GM23248 (cell line): ENCODE data around the gene HOXC9. TPM values are rescaled to one million over a fixed set of nuclear protein-coding genes. Genes with fewer than 3 reads are reported as not detected.

ENCODE experiments used
- DNase-seq: peaks from one replicate; pipeline ENCODE4 v3.0.0-alpha.2; 2015
- H2AFZ ChIP-seq: fragments of 200-600 bp; sonication (generic); 2 replicates; pipeline ENCODE4 v1.6.1; 2016; ENCODE audit warnings: antibody characterized with exemption
- H3F3A ChIP-seq: fragments of 200-600 bp; sonication (generic); 2 replicates; pipeline ENCODE4 v1.6.1; 2016; ENCODE audit warnings: mild to moderate bottlenecking, antibody characterized with exemption, mixed run types; ENCODE audit not compliant: insufficient read depth
- H3K27ac ChIP-seq: fragments of 200-600 bp; sonication (generic); 2 replicates; pipeline ENCODE4 v1.5.1; 2016; ENCODE audit warnings: mild to moderate bottlenecking
- H3K27me3 ChIP-seq: fragments of 200-600 bp; sonication (generic); replicated peaks from 2 replicates; pipeline ENCODE4 v1.6.1; 2016; ENCODE audit warnings: mild to moderate bottlenecking; ENCODE audit not compliant: insufficient read depth
- H3K36me3 ChIP-seq: fragments of 200-600 bp; sonication (generic); 2 replicates; pipeline ENCODE4 v1.6.1; 2016; ENCODE audit warnings: low read depth, mild to moderate bottlenecking
- H3K4me1 ChIP-seq: fragments of 200-600 bp; sonication (generic); 2 replicates; pipeline ENCODE4 v1.6.1; 2016; ENCODE audit warnings: mild to moderate bottlenecking; ENCODE audit not compliant: insufficient read depth
- H3K4me2 ChIP-seq: fragments of 200-600 bp; sonication (generic); one replicate; pipeline ENCODE4 v1.6.1; 2016; ENCODE audit warnings: mild to moderate bottlenecking; ENCODE audit not compliant: unreplicated experiment
- H3K4me3 ChIP-seq: fragments of 200-600 bp; sonication (generic); 2 replicates; pipeline ENCODE4 v1.5.1; 2016; ENCODE audit warnings: mild to moderate bottlenecking
- H3K79me2 ChIP-seq: fragments of 200-600 bp; sonication (generic); 2 replicates; pipeline ENCODE4 v1.6.1; 2016; ENCODE audit warnings: mild to moderate bottlenecking; ENCODE audit not compliant: insufficient read depth
- H3K9ac ChIP-seq: fragments of 200-600 bp; sonication (generic); 2 replicates; pipeline ENCODE4 v1.6.1; 2016; ENCODE audit warnings: mild to moderate bottlenecking
- H3K9me2 ChIP-seq: fragments of 200-600 bp; sonication (generic); 2 replicates; pipeline ENCODE4 v1.6.1; 2016; ENCODE audit warnings: mixed run types, mild to moderate bottlenecking, moderate library complexity; ENCODE audit not compliant: insufficient read depth
- H3K9me3 ChIP-seq: fragments of 200-600 bp; sonication (generic); one replicate; pipeline ENCODE4 v1.6.1; 2017; ENCODE audit warnings: low read depth
- H4K20me1 ChIP-seq: fragments of 200-600 bp; sonication (generic); 2 replicates; pipeline ENCODE4 v1.6.0; 2016; ENCODE audit not compliant: insufficient read depth
- EZH2 ChIP-seq: fragments of 200-600 bp; sonication (generic); IDR thresholded peaks from 2 replicates; pipeline ENCODE4 v1.6.1; 2018; ENCODE audit warnings: antibody characterized with exemption, mild to moderate bottlenecking; ENCODE audit not compliant: insufficient read depth, poor library complexity, severe bottlenecking
- EZH2phosphoT487 ChIP-seq: fragments of 200-600 bp; sonication (generic); IDR thresholded peaks from 2 replicates; pipeline ENCODE4 v1.6.1; 2018; ENCODE audit warnings: antibody characterized with exemption, moderate library complexity, mild to moderate bottlenecking, low read depth; ENCODE audit not compliant: insufficient read depth
- WGBS, 2 experiments: methylation state at CpG; one replicate each; pipeline ENCODE4 v1.1.6; 2015 to 2017; ENCODE audit warnings: low lambda C conversion rate in 2 of 2, low coverage in 1 of 2; ENCODE audit errors: missing lambda C conversion rate in 2 of 2; 5-methylcytosine and 5-hydroxymethylcytosine counted together
- in situ Hi-C: fragments of 300-500 bp; cut with MboI; formaldehyde crosslinking; loops from 2 replicates; pipeline ENCODE4 v1.15.0; 2020
- polyA plus RNA-seq: library from polyadenylated mRNA; unstranded; fragments of >200 nt; fragmentation: Nextera tagmentation; extraction: Ambion mirVana; gene quantifications from 2 replicates; pipeline ENCODE4 v1.2.1, GENCODE V29; 2016
- total RNA-seq: library from RNA; depleted of rRNA; stranded (reverse); fragments of >200 nt; shearing (Covaris generic); gene quantifications from 2 replicates; pipeline ENCODE4 v1.2.3, GENCODE V29; 2014

Gene HOXC9
- total and polyA plus RNA-seq, 2 experiments from 2014 or later = 2.5 to 5.5 TPM

DNA sequence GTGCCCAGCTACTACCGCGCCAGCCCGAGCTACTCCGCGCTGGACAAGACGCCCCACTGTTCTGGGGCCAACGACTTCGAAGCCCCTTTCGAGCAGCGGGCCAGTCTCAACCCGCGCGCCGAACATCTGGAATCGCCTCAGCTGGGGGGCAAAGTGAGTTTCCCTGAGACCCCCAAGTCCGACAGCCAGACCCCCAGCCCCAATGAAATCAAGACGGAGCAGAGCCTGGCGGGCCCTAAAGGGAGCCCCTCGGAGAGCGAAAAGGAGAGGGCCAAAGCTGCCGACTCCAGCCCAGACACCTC, 14.3 kb upstream of the HOXC9 start:
- TF ChIP-seq EZH2 (peak; percentile 94), EZH2phosphoT487 (no peak)
- Histone ChIP-seq H3K4me3 (peak overlapping the region; percentile 72; the same call in 1 of the 2 replicates), H3K9me3 (no peaks in the 10 kb centered on the region), H3K4me1 (peaks cover 24% of the 10 kb centered on the region), H3K4me2 (peak overlapping the region; percentile 95), H3K9me2 (no peaks in the 10 kb centered on the region), H4K20me1 (no peaks in the 10 kb centered on the region), H3K27me3 (peaks cover 94% of the 10 kb centered on the region), H3K27ac (no peak overlapping the region), H3K79me2 (no peaks in the 10 kb centered on the region), H3K9ac (no peak overlapping the region), H3F3A (no peaks in the 10 kb centered on the region), H2AFZ (peak overlapping the region; percentile 79), H3K36me3 (no peaks in the 10 kb centered on the region)
- no peak for DNase-seq
- 4 to 12% methylated on average over 20 to 21 of the region's 21 CpGs for WGBS, 2 experiments
- in situ Hi-C loops = no loop called here

DNA sequence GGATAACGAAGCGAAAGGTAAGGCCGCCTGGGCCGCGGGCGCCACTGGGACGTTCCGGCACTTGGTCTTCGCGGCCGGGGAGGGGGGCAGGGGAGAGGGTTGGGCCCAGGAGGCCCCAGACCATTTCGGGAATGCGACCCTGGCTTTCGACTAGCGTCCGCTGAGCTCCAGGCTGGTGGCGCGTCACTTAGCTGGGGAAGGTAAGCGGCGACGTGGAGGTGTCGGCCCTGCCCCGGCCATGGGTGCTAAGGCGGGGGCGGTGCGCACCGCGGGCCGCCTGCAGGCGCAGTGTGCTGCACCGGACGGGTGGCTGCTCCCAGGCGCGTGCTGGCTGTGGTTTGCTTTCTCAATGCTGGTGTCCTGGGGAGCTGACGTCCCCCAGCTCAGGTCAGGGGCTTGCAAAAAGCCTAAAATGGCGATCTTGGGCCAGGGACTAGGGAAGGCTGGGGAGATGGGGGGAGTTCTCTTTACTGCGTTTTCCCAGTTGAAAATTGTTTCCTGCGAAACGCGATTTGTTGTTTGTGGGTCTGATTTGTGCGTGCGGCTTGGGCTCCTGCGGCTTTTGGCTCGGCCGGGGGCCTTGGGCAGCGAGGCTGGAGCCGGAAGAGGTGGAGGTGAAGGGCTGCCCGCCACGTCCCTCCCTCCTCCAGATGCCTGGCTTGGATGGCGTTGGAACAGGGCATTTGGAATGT, 13.8 kb upstream of the HOXC9 start:
- Histone ChIP-seq H3F3A (no peaks in the 10 kb centered on the region), H4K20me1 (no peaks in the 10 kb centered on the region), H3K27me3 (peaks cover 94% of the 10 kb centered on the region), H3K9ac (no peak overlapping the region), H2AFZ (peak overlapping the region; percentile 79; the same call in 1 of the 2 replicates), H3K79me2 (no peaks in the 10 kb centered on the region), H3K4me2 (peak overlapping the region; percentile 95), H3K4me1 (peaks cover 26% of the 10 kb centered on the region), H3K27ac (no peak overlapping the region), H3K9me3 (no peaks in the 10 kb centered on the region), H3K9me2 (no peaks in the 10 kb centered on the region), H3K4me3 (peak overlapping the region; percentile 72; the same call in 1 of the 2 replicates), H3K36me3 (no peaks in the 10 kb centered on the region)
- in situ Hi-C loops = no loop called here
- peak; percentile 64 for DNase-seq
- 10% methylated on average over 48 to 50 of the region's 50 CpGs for WGBS, 2 experiments
- TF ChIP-seq EZH2 = peak; percentile 49
- peak; percentile 25; the same call in 1 of the 2 replicates for TF ChIP-seq EZH2phosphoT487

DNA sequence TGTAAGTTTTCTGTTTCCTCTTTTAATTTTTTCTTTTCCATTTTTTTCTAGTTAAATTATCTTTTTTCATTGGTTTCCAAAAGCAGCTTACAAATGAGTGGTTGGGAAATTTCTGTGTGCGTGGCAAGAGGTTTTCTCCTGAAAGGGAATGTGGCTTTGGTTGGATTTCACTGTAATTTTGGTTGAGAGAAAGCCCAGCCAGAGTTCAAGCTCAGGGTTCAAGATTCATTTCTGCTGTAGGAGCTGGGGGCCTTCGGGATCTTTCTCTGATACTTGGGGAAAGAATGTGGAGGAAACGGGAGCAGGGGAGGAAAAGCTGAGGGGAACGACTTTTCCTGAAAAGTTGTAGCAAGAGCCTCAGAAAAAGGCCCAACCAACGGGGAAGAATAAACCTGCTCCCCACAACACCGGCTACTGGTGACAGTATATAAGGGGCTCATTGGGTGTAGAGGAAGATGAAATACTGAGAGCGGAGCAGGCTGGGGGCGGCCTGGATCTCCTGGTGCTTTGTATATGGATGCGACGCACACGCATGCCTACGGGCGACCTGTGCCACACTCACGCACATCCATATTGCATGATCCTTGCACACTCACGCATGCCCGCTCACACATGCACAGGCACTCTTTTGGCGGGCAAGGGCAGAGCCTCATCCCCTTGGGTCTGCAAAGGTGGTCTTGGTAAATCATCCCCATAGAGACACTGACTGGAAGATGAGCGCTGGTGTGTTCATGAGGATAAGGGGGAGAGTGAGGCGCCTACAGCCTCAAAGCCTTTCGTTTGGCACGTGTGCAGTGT, 13.1 kb upstream of the HOXC9 start:
- no peaks in the 10 kb centered on the region for H3K9me2 ChIP-seq
- no peak overlapping the region for H3K27ac ChIP-seq
- no peaks in the 10 kb centered on the region for H3K79me2 ChIP-seq
- H2AFZ ChIP-seq = no peak overlapping the region
- H3K36me3 ChIP-seq = no peaks in the 10 kb centered on the region
- H3K9me3 ChIP-seq = no peaks in the 10 kb centered on the region
- peaks cover 26% of the 10 kb centered on the region for H3K4me1 ChIP-seq
- peaks cover 94% of the 10 kb centered on the region for H3K27me3 ChIP-seq
- TF ChIP-seq EZH2 = peak; percentile 16
- no peak for TF ChIP-seq EZH2phosphoT487
- no peak overlapping the region for H3K4me3 ChIP-seq
- no peaks in the 10 kb centered on the region for H4K20me1 ChIP-seq
- no peak for DNase-seq
- no peak overlapping the region for H3K4me2 ChIP-seq
- in situ Hi-C loops = no loop called here
- H3K9ac ChIP-seq = no peak overlapping the region
- no peaks in the 10 kb centered on the region for H3F3A ChIP-seq
- WGBS, 2 experiments = 75% methylated on average over 21 of the region's 21 CpGs

GRCh38 chr12:53987787-53988230, 12.2 kb upstream of the HOXC9 start:
- Histone ChIP-seq H3K9me2 (no peaks in the 10 kb centered on the region), H3K4me3 (no peak overlapping the region), H3K9ac (no peak overlapping the region), H3K27ac (no peak overlapping the region), H3K79me2 (no peaks in the 10 kb centered on the region), H2AFZ (no peak overlapping the region), H3K4me1 (peaks cover 26% of the 10 kb centered on the region), H3F3A (no peaks in the 10 kb centered on the region), H3K9me3 (no peaks in the 10 kb centered on the region), H3K36me3 (no peaks in the 10 kb centered on the region), H4K20me1 (no peaks in the 10 kb centered on the region), H3K27me3 (peaks cover 93% of the 10 kb centered on the region), H3K4me2 (no peak overlapping the region)
- 38 to 45% methylated on average over 4 of the region's 4 CpGs for WGBS, 2 experiments
- DNase-seq = no peak
- no peak for TF ChIP-seq EZH2
- no peak for TF ChIP-seq EZH2phosphoT487
- in situ Hi-C loops = no loop called here
